ENCODE results near the gene CENPX.
"Not testable (repeated sequence)": the region's sequence is repeated elsewhere in the genome, so short reads cannot be mapped to it uniquely, and the experiment has no call there.

CENPX gene

DNA sequence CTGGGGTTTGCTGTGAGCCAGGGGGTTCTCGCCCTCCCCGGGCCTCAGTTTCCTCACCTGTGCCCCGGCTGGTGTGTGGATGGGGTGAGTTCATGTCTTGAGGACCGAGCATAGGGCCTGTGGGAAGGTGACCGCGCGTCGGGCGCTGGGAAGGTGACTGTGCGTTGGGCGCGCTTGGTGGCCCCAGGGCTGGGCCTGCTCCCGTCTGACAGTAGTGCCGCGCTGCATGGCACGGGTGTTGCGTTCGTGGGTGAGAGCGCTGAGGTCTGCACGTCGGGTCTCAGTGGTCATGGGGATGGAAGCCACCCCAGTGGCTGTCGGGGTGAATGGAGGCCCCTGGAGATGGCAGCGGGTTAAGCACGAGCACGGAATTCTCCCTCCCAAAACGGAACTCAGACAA lies 36.1 kb downstream of the CENPX start:
- H3K4me2 ChIP-seq: no peak overlapping the region
- TF ChIP-seq Cebpa-rat (IDR thresholded peaks at IDR 0.05): no peak
- peaks cover 9 to 19% (median 17%) of the 10 kb centered on the region in 11 experiments for H3K27me3 ChIP-seq
- H4K20me1 ChIP-seq: peaks cover 13 to 96% (median 64%) of the 10 kb centered on the region in 11 experiments; a peak in 21 of 22 replicates
- H3K9me3 ChIP-seq (replicated peaks in 1 of 11): peaks cover 0 to 13% (median 5%) of the 10 kb centered on the region in 11 experiments; a peak in 8 of 22 replicates
- H3K4me1 ChIP-seq: peaks cover 11 to 43% (median 28%) of the 10 kb centered on the region in 10 experiments
- no peak overlapping the region for H3K27ac ChIP-seq
- H3K9ac ChIP-seq: no peak overlapping the region
- peaks cover 21 to 72% (median 47%) of the 10 kb centered on the region in 11 experiments for H3K36me3 ChIP-seq
- no peak overlapping the region for H3K4me3 ChIP-seq

DNA sequence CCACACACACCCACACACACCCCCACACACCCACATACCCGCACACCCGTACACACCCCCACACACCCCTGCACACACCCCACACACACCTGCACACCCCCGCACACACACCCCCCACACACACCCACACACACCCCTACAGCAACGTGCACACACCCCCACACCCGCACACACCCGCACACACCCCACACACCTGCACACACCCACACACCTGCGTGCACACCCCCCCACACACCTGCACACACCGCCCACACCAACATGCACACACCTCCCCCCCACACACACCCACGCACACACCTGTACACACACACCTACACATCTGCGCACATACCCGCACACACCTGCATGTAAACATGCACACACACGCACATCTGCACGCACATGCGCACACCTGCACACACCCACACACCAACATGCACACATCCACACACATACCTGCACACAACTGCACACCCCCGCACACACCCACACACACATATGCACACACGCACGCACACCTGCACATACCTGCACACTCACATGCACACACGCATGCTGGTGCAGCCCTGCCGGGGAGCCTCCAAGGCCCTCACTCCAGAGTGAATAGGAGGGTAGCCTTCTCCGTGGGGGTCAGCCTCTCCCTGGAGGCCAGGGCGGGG lies 37.8 kb downstream of the CENPX start:
- Histone ChIP-seq H3K9me3 (replicated peaks in 1 of 11) (peaks cover 0 to 2% (median 0%) of the 10 kb centered on the region in 11 experiments; a peak in 3 of 22 replicates), H3K36me3 (peaks cover 21 to 59% (median 36%) of the 10 kb centered on the region in 11 experiments), H3K9ac (no peak overlapping the region), H3K4me2 (no peak overlapping the region), H3K27ac (no peak overlapping the region), H3K27me3 (peaks cover 25 to 35% (median 31%) of the 10 kb centered on the region in 11 experiments), H3K4me3 (no peak overlapping the region), H3K4me1 (peaks cover 28 to 56% (median 44%) of the 10 kb centered on the region in 10 experiments), H4K20me1 (peaks cover 7 to 96% (median 64%) of the 10 kb centered on the region in 11 experiments; a peak in 20 of 22 replicates)
- TF ChIP-seq Cebpa-rat (IDR thresholded peaks at IDR 0.05): no peak

DNA sequence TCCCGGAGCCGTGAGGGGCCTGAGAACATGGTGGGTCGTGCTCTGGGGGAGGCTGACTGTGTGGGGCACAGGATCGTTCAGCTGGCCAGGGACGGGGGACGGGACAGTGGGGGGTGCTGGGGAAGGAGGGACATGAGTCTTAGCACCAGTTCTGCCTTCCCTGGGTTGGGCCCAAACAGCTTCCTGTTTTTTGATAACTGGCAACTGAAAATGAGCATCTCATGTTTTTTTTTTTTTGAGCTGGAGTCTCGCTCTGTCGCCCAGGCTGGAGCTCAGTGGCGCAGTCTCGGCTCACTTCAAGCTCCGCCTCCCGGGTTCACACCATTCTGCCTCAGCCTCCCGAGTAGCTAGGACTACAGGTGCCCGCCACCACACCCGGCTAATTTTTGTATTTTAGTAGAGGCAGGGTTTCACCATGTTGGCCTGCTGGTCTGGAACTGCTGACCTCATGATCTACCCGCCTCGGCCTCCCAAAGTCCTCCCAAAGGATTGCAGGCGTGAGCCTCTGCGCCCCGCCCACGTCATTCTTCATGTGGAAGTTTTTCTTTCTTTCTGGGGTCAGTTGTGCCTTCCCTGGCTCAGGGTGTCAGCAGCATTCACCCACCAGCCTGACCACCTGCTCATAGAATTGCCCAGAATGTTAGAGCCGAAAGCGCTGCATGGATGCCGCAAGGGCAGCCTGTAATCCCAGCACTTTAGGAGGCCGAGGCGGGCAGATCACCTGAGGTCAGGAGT lies 38.9 kb downstream of the CENPX start:
- H3K9ac ChIP-seq: no peak overlapping the region
- H3K27me3 ChIP-seq: peaks cover 29 to 46% (median 42%) of the 10 kb centered on the region in 11 experiments
- H3K4me3 ChIP-seq: no peak overlapping the region
- peaks cover 7 to 96% (median 70%) of the 10 kb centered on the region in 11 experiments; a peak in 20 of 22 replicates for H4K20me1 ChIP-seq
- peak overlapping the region; percentile 14 to 87 (median 52); a peak in 20 of 22 replicates for H3K4me2 ChIP-seq
- TF ChIP-seq Cebpa-rat (IDR thresholded peaks at IDR 0.05): no peak
- H3K9me3 ChIP-seq (replicated peaks in 1 of 11): no peaks in the 10 kb centered on the region
- no peak overlapping the region for H3K27ac ChIP-seq
- peaks cover 28 to 61% (median 44%) of the 10 kb centered on the region in 11 experiments for H3K36me3 ChIP-seq
- peaks cover 33 to 67% (median 53%) of the 10 kb centered on the region in 10 experiments for H3K4me1 ChIP-seq

DNA sequence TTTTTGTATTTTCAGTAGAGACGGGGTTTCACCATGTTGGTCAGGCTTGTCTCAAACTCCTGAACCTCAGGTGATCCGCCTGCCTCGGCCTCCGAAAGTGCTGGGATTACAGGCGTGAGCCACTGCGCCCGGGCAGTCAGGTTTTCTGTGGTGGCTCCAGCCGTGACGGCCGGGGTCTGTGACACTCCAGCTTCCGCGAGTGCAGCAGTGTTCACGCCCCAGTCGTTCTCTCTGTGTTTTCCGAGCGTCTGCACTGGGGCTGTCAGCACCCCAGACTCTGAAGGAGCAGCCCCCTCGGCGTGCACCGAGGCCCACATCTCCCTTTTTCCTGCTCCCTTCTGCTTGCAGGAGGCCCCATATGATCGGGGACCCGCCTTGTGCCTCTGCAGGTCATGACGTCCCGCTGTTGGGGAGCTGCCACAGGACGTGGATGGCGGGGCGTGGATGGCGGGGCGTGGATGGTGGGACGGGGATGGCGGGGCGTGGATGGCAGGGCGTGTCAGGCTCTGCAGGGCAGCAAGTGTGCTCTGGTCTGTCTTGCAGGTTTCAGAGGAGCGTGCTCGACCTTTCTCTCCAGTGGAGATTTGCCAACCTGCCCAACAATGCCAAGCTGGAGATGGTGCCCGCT lies 39.6 kb downstream of the CENPX start:
- H3K4me1 ChIP-seq: peaks cover 39 to 67% (median 59%) of the 10 kb centered on the region in 10 experiments
- peaks cover 28 to 61% (median 44%) of the 10 kb centered on the region in 11 experiments for H3K36me3 ChIP-seq
- TF ChIP-seq Cebpa-rat (IDR thresholded peaks at IDR 0.05): no peak
- H3K4me2 ChIP-seq: peak overlapping the region; percentile 14 to 87 (median 53); a peak in 19 of 22 replicates
- no peak overlapping the region for H3K27ac ChIP-seq
- H3K4me3 ChIP-seq: no peak overlapping the region
- peaks cover 7 to 96% (median 71%) of the 10 kb centered on the region in 11 experiments; a peak in 20 of 22 replicates for H4K20me1 ChIP-seq
- no peak overlapping the region for H3K9ac ChIP-seq
- H3K9me3 ChIP-seq (replicated peaks in 1 of 11): no peaks in the 10 kb centered on the region
- peaks cover 34 to 52% (median 49%) of the 10 kb centered on the region in 11 experiments for H3K27me3 ChIP-seq

DNA sequence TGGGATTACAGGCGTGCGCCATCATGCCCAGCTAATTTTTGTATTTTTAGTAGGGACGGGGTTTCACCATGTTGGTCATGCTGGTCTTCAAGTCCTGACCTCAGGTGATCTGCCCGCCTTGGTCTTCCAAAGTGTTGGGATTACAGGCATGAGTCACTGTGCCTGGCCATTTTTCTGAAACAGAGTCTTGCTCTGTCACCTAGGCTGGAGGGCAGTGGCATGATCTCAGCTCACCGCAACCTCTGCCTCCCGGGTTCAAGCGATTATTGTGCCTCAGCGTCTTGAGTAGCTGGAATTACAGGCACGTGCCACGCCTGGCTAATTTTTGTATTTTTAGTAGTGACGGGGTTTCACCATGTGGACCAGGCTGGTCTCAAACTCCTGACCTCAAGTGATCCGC lies 41.2 kb downstream of the CENPX start:
- H3K9ac ChIP-seq: peak overlapping the region in 2 of 11 experiments; percentile 17 to 38; a peak in 2 of 22 replicates
- H3K36me3 ChIP-seq: peaks cover 27 to 50% (median 38%) of the 10 kb centered on the region in 11 experiments
- peak overlapping the region; percentile 50 to 98 (median 79) for H3K4me2 ChIP-seq

DNA sequence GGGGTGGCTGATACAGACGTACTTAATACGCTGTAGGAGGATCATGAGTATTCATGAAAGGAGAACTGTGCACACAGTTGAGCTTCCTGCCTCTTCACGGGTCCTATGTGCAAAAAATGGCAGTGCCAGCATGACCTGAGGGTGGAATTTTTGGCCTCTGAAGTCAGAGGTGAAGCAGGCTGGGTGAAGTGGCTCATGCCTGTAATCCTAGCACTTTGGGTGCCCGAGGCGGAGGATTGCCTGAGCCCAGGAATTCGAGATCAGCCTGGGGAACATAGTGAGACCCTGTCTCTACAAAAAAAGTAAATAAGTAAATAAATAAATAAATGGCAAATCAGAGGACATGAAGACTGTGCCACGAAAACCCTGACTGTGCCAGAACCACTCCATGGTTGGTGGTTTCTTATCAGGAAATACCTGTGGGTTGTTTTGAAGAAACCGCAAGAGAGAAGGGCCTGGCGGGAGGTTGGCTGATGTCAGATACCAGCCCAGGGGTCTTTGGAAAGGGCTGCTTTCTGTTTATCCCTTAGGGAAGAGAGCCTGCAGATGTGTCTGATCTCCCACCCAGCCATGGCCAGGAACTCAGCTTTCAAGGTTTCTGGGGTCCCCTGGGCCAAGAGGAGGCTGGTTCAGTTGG lies 41.9 kb downstream of the CENPX start:
- Histone ChIP-seq H3K4me1 (peaks cover 51 to 77% (median 71%) of the 10 kb centered on the region in 10 experiments), H3K36me3 (peaks cover 20 to 43% (median 31%) of the 10 kb centered on the region in 11 experiments), H3K4me2 (peak overlapping the region; percentile 50 to 98 (median 79)), H3K4me3 (no peak overlapping the region), H3K9me3 (replicated peaks in 1 of 11) (no peaks in the 10 kb centered on the region), H3K27ac (no peak overlapping the region), H3K27me3 (peaks cover 34 to 55% (median 49%) of the 10 kb centered on the region in 11 experiments), H3K9ac (peak overlapping the region in 4 of 11 experiments; percentile 10 to 38 (median 23); a peak in 4 of 22 replicates), H4K20me1 (peaks cover 0 to 75% (median 55%) of the 10 kb centered on the region in 11 experiments; a peak in 20 of 22 replicates)
- no peak for TF ChIP-seq Cebpa-rat (IDR thresholded peaks at IDR 0.05)

More for the DNA sequence above, 41.2 kb downstream of the CENPX start:
- peaks cover 1 to 82% (median 62%) of the 10 kb centered on the region in 11 experiments; a peak in 20 of 22 replicates for H4K20me1 ChIP-seq
- not testable (repeated sequence) for H3K27ac ChIP-seq; H3K9me3 ChIP-seq (replicated peaks in 1 of 11); H3K4me3 ChIP-seq
- H3K4me1 ChIP-seq: peaks cover 45 to 71% (median 66%) of the 10 kb centered on the region in 10 experiments
- peaks cover 34 to 55% (median 49%) of the 10 kb centered on the region in 11 experiments for H3K27me3 ChIP-seq

DNA sequence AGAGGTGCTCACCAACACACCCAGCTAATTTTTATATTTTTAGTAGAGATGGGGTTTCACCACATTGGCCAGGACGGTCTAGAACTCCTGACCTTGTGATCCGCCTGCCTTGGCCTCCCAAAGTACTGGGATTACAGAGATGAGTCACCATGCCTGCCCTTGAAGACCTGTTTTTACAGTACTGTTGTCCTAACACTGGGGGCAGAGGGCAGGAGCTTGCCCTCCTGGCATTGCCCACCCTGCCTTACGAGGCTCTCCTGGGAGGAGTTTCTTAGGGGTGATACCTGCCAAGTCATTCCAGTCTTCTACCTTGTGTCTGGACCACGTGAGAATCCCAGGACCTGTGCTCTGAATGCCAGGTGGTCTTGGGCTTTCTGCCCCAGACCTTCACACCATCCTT lies 42.6 kb downstream of the CENPX start:
- H4K20me1 ChIP-seq: peaks cover 0 to 68% (median 52%) of the 10 kb centered on the region in 11 experiments; a peak in 20 of 22 replicates
- H3K27me3 ChIP-seq: peaks cover 34 to 55% (median 49%) of the 10 kb centered on the region in 11 experiments
- no peak overlapping the region for H3K9ac ChIP-seq
- peaks cover 54 to 77% (median 71%) of the 10 kb centered on the region in 10 experiments for H3K4me1 ChIP-seq
- no peak overlapping the region for H3K27ac ChIP-seq
- H3K4me2 ChIP-seq: peak overlapping the region; percentile 50 to 98 (median 79)
- TF ChIP-seq Cebpa-rat (IDR thresholded peaks at IDR 0.05): no peak
- peaks cover 13 to 36% (median 24%) of the 10 kb centered on the region in 11 experiments for H3K36me3 ChIP-seq
- no peak overlapping the region for H3K4me3 ChIP-seq
- no peaks in the 10 kb centered on the region for H3K9me3 ChIP-seq (replicated peaks in 1 of 11)
